ES-I3 (cell line): ENCODE measurements around the gene ROBO1.

Source experiments
- H3K36me3 ChIP-seq: 2 replicates; pipeline ENCODE4 v1.6.1; 2013; ENCODE audit warnings: mild to moderate bottlenecking, low read length, control low read depth, moderate library complexity; ENCODE audit not compliant: insufficient read depth
- H3K4me1 ChIP-seq: 2 replicates; pipeline ENCODE4 v1.6.1; 2013; ENCODE audit warnings: mild to moderate bottlenecking, control low read depth, low read length; ENCODE audit not compliant: insufficient read depth
- H3K9ac ChIP-seq: 2 replicates; pipeline ENCODE4 v1.6.1; 2013; ENCODE audit warnings: low read depth, mild to moderate bottlenecking, low read length, moderate library complexity
- H3K9me3 ChIP-seq: 2 replicates; pipeline ENCODE4 v1.6.1; 2013; ENCODE audit warnings: mild to moderate bottlenecking, low read length, moderate library complexity; ENCODE audit not compliant: control insufficient read depth, insufficient read depth

The ROBO1 gene

GRCh38 chr3:78634316-78634715, 1133.5 kb downstream of the ROBO1 start:
- Histone ChIP-seq H3K9me3 (no peaks in the 10 kb centered on the region), H3K4me1 (no peaks in the 10 kb centered on the region), H3K36me3 (0 out of 2 replicates have a peak, but pooled peaks cover 3% of the 10 kb centered on the region), H3K9ac (no peak overlapping the region)

- H3K36me3 ChIP-seq: 0 out of 2 replicates have a peak, but pooled peaks cover 3% of the 10 kb centered on the region
- no peak overlapping the region for H3K9ac ChIP-seq
- H3K4me1 ChIP-seq: no peaks in the 10 kb centered on the region
- no peaks in the 10 kb centered on the region for H3K9me3 ChIP-seq
Measured at GRCh38 chr3:78633626-78634025, 1134.2 kb downstream of the ROBO1 start.

DNA sequence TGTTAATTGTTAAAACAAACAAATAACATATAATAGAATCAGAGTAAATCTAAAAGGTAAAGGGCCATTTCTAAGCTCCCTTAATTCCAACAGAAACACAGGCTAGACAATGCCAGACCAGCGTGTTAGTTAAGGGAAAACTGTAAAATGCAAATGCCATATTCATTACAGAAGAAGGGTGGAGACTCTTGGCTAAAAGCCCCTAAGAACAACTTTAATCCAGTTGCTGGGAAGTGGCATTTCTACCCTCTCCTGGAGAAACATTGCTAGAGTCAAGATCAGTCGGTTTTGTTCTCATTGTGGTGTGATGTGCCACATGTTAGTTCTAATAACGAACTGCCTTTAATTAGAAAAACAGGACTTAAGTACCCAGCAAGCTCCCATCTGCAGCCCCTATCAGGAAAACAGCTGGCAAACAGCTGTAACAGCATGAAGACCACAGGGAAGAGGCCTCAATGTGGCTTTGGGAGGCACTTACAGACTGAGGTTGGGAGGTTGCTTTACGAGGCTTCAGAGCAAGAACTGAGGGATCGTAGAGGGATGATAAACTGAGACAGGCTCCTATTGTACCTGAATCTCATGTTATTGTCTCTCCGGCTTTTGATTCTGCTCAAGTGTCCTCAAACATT, 1134.8 kb downstream of the ROBO1 start:
- Histone ChIP-seq H3K9me3 (no peaks in the 10 kb centered on the region), H3K36me3 (0 out of 2 replicates have a peak, but pooled peaks cover 3% of the 10 kb centered on the region), H3K9ac (no peak overlapping the region), H3K4me1 (no peaks in the 10 kb centered on the region)

DNA sequence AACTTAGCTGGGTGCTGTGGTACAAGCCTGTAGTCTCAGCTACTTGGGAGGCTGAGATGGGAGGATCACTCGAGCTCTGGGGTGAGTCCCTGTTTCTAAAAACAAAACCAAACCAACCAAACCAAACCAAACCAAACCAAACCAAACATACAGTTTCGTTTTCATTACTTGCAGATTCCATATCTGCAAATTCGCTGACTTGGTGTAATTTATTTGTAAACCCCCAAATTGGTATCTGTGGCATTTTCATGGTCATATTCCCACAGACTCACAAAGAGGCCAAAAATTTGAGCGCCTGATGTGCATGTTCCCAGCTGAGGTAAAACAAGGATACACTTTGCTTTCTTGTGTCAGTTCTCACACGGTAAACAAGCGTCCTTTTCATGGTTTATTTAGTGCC, 1138.3 kb downstream of the ROBO1 start:
- Histone ChIP-seq H3K9me3 (no peaks in the 10 kb centered on the region), H3K4me1 (no peaks in the 10 kb centered on the region), H3K36me3 (0 out of 2 replicates have a peak, but pooled peaks cover 3% of the 10 kb centered on the region), H3K9ac (no peak overlapping the region)

DNA sequence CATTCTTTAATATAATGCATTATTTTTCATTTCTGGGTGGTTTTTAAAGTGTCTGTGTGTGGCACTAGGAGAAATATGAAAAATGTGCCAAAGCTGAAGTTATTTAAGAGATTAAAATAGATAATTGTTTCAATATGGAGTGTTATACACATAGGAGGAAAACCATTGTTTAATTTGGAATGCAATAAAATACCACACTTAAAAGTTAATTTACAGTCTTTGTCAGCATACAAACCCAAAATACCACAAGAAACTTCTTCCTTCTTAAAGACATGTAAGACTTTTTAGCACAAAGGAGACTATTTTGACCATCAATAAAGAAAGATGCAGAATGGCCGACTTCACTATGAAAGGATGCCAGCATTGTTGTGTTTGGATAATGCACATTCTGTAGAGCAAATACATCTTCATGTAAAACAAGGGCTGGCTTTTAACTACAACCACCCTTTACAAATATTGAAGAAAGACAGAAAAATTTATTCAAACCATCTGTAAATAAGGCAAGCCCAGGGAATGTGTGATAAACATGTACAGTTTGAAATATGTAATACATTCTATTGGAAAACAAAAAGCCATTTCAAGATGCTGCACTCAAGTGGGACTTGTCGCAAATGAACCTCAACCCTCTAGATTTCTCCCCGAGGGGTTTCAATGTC, 1146.6 kb downstream of the ROBO1 start:
- Histone ChIP-seq H3K9ac (no peak overlapping the region), H3K9me3 (no peaks in the 10 kb centered on the region), H3K4me1 (no peaks in the 10 kb centered on the region), H3K36me3 (no peaks in the 10 kb centered on the region)

- Histone ChIP-seq H3K9me3 (no peaks in the 10 kb centered on the region), H3K36me3 (no peaks in the 10 kb centered on the region)
Measured at GRCh38 chr3:78614486-78614885, 1153.3 kb downstream of the ROBO1 start.

DNA sequence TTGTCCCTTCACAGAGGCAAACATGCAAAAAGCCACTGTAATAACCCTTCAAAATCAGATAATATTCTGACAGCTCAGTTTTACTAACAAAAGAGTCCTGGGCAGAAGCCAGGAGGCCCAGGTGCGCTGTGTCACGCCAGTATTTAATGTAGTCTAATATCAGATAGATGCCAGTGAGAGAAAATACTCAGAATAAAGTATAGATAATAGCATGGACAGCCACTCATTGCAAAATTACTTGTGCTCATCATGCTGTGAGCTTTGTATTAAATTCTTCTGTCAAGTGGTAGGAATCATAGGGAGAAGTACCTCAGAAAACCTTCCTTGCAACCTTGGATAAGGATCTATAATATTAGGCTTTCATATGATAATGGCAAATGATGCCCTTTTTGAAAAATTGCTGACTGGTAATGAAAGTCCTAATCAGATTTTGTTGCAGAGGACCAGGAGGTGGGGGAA, 1154.3 kb downstream of the ROBO1 start:
- no peaks in the 10 kb centered on the region for H3K9me3 ChIP-seq
- no peak overlapping the region for H3K9ac ChIP-seq
- no peaks in the 10 kb centered on the region for H3K36me3 ChIP-seq
- H3K4me1 ChIP-seq: no peaks in the 10 kb centered on the region

More at GRCh38 chr3:78614486-78614885, 1153.3 kb downstream of the ROBO1 start:
- Histone ChIP-seq H3K9ac (no peak overlapping the region), H3K4me1 (no peaks in the 10 kb centered on the region)

- 0 out of 2 replicates have a peak, but pooled peaks cover 4% of the 10 kb centered on the region for H3K36me3 ChIP-seq
- H3K9me3 ChIP-seq: no peaks in the 10 kb centered on the region
- no peak overlapping the region for H3K9ac ChIP-seq
- no peaks in the 10 kb centered on the region for H3K4me1 ChIP-seq
Measured at GRCh38 chr3:78611278-78611677, 1156.5 kb downstream of the ROBO1 start.

DNA sequence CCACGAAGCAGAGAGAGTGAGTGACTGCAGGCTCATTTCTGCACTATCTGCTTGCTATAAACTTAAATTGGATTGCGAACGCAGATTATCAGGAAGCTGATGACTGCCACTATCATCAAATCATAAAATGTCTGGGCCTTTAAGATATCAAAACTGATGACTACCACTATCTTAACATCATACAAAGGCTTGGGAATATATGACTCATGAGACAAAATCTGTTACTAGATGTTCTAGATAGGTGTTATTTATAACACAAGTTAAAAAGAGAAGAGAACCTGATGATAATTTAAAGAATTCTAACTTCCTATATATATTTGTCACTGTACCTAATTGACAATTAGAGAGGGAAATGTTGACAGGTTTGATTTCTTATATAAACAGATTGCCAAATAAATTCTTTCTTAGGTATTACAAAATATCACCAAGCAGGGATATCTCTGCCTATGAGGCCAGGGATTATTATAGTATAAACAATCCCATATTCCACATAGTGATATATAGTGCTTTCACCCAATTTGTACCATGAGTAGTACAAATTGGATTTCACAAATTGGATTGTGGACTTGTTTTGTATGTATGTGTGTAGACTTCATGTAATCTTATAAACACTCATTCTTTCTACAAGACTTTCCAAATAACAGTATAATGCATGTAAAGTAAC, 1157.2 kb downstream of the ROBO1 start:
- H3K36me3 ChIP-seq: 0 out of 2 replicates have a peak, but pooled peaks cover 4% of the 10 kb centered on the region

DNA sequence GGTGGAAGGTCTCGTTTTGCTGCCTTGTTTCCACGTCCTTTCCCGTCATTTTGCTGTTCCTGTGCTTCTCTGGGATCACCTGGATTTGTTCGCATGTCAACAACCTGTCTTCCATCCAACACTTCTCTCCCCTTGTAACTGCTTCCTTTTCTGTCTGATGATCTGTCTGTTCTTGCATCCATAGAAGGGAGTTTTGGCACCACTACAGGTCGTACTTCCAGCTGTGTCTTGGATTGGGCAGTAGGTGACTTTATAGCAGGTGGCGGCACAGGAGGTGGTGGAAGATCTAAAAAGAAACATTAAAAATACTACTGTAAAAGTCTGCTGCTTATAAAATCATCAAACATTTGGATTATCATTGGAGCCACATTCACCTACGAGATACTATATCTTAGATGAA, 1161.0 kb downstream of the ROBO1 start:
- Histone ChIP-seq H3K36me3 (0 out of 2 replicates have a peak, but pooled peaks cover 4% of the 10 kb centered on the region), H3K9me3 (no peaks in the 10 kb centered on the region), H3K9ac (no peak overlapping the region), H3K4me1 (no peaks in the 10 kb centered on the region)

More for the DNA sequence above, 1157.2 kb downstream of the ROBO1 start:
- H3K9ac ChIP-seq: no peak overlapping the region
- no peaks in the 10 kb centered on the region for H3K4me1 ChIP-seq
- no peaks in the 10 kb centered on the region for H3K9me3 ChIP-seq

DNA sequence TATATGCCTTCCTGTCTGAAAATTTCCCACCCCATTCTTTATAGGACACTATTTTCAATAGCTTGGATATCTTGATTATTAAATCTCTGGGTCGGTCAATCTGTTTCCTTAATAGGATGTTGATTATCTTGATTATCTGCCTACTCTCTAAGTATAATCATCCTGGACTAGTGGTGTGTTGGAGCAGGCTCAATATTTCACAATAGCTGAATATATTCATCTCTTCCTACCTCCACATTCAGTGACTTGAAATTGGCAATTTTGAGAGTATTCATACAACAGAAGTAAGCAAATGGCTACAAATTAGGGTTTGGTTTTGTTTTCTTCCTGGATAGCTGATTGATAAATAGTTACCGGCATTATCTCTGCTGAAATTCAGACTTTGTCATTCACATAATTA, 1162.6 kb downstream of the ROBO1 start:
- Histone ChIP-seq H3K36me3 (0 out of 2 replicates have a peak, but pooled peaks cover 4% of the 10 kb centered on the region), H3K9me3 (no peaks in the 10 kb centered on the region), H3K4me1 (no peaks in the 10 kb centered on the region), H3K9ac (no peak overlapping the region)

- Histone ChIP-seq H3K9me3 (no peaks in the 10 kb centered on the region), H3K36me3 (0 out of 2 replicates have a peak, but pooled peaks cover 4% of the 10 kb centered on the region), H3K9ac (no peak overlapping the region), H3K4me1 (no peaks in the 10 kb centered on the region)
Measured at GRCh38 chr3:78604341-78604740, 1163.5 kb downstream of the ROBO1 start.

DNA sequence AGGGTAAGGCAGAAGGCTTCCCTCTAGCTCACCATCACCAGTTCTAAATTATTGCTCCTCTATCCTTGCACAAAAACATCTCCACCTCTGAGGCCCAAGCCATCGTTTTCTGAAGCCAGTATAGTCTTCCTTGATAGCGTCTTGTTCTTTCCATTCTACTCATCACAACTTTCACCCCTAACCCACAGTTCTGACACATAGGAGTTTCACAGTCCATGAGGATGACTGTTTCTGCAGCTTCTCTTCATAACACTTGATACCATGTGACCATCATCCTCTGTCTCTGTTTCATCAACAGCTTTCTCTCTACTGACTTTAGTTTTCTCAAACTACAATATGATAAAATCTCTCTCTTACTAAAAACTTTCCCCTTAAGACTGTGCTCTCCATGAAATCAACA, 1166.5 kb downstream of the ROBO1 start:
- no peaks in the 10 kb centered on the region for H3K36me3 ChIP-seq
- H3K9ac ChIP-seq: no peak overlapping the region
- H3K4me1 ChIP-seq: no peaks in the 10 kb centered on the region

GRCh38 chr3:78589778-78590177, 1178.0 kb downstream of the ROBO1 start:
- H3K9me3 ChIP-seq: no peaks in the 10 kb centered on the region
- peaks cover 10% of the 10 kb centered on the region for H3K4me1 ChIP-seq
- no peaks in the 10 kb centered on the region for H3K36me3 ChIP-seq
- H3K9ac ChIP-seq: no peak overlapping the region

More for the DNA sequence above, 1166.5 kb downstream of the ROBO1 start:
- no peaks in the 10 kb centered on the region for H3K9me3 ChIP-seq
